Neural crest cell (in vitro differentiated cells): ENCODE data around the gene TBC1D4. TPM values are rescaled to one million over a fixed set of nuclear protein-coding genes. Genes with fewer than 3 reads are reported as not detected.

Experiments used
- DNase-seq: peaks from one replicate; pipeline ENCODE4 v3.0.0; 2021; ENCODE audit warnings: low read depth, mixed read lengths, low spot score
- H3K27ac Mint-ChIP-seq: one replicate; pipeline ENCODE4 v1.8.0; 2021; ENCODE audit warnings: mild to moderate bottlenecking, mixed read lengths; ENCODE audit not compliant: unreplicated experiment
- H3K27me3 Mint-ChIP-seq: 2 replicates; pipeline ENCODE4 v1.8.0; 2021; ENCODE audit warnings: low read depth, mild to moderate bottlenecking, mixed read lengths
- H3K36me3 Mint-ChIP-seq: 2 replicates; pipeline ENCODE4 v1.8.0; 2021; ENCODE audit warnings: low read depth, mild to moderate bottlenecking, mixed read lengths
- H3K4me1 Mint-ChIP-seq: 2 replicates; pipeline ENCODE4 v1.8.0; 2021; ENCODE audit warnings: mixed read lengths
- H3K4me3 Mint-ChIP-seq: one replicate; pipeline ENCODE4 v1.8.0; 2021; ENCODE audit warnings: mild to moderate bottlenecking, mixed read lengths
- H3K9me3 Mint-ChIP-seq: 2 replicates; pipeline ENCODE4 v1.8.0; 2021; ENCODE audit warnings: mixed read lengths
- CTCF ChIP-seq: fragments of 200-600 bp; sonication (generic); conservative IDR thresholded peaks from 2 replicates; pipeline ENCODE4 v1.5.0; 2021; ENCODE audit warnings: antibody characterized with exemption, mild to moderate bottlenecking
- total RNA-seq: library from RNA; stranded (reverse); gene quantifications from 2 replicates; pipeline ENCODE4 v1.2.1, GENCODE V29; 2021

The TBC1D4 gene
- total RNA-seq, 1 donor from 2014 or later: 13.4 TPM

DNA sequence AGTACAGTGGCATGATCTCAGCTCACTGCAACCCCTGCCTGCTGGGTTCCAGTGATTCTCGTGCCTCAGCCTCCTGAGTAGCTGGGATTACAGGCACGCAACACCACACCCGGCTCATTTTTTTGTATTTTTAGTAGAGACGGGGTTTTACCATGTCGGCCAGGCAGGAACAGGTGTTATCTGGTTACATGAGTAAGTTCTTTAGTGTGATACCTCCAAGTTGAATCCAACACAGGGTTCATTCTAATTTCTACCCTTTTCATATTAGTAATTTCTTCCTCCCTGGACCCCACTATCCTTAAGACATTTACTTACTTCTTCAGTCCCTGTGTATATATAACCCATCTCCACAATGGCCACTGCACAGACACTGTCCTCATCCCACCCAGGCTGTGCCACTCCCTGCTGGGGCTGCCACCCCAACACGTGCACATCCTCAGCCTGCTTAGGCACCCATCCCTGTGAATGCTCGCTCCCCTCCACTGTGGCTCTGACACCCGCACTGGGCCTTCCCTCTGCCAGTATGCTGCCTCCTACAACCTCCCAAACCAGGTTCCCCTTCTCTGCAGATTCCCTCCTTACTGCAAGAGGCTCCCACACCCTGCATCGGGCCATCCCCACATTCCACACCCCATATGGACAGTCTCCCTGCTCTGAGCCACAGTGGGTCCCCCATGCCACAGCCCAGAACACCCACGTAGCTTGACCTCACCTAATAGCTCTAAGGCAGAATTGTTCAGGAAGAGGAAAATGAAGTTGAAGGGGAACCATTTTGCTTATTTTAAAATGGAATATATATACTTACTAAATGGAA lies 147.1 kb downstream of the TBC1D4 start:
- no peak overlapping the region for H3K4me3 Mint-ChIP-seq
- H3K27ac Mint-ChIP-seq: no peak overlapping the region
- no peak for TF ChIP-seq CTCF
- no peaks in the 10 kb centered on the region for H3K27me3 Mint-ChIP-seq
- H3K36me3 Mint-ChIP-seq: peaks cover 3% of the 10 kb centered on the region
- peaks cover 7% of the 10 kb centered on the region for H3K4me1 Mint-ChIP-seq
- no peaks in the 10 kb centered on the region for H3K9me3 Mint-ChIP-seq
- no peak for DNase-seq

DNA sequence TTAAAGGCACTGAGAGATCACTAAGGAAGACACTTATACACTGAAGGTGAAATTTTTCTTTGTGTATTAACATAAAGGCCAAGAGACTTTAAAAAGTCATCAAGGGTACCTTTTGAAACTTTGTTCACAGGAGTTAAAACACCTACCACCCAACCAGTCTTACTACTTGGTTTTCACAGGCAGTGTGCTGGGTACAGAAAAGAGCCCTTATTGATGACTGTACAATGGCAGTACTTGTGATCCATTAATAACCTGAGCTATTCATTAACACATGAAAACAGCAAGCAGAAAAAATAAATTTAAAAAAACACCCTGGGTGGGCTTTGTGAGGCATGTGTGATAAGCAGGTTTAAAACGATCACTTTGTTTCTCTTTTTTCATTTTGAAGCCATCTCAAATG lies 148.9 kb downstream of the TBC1D4 start:
- H3K4me1 Mint-ChIP-seq: peaks cover 11% of the 10 kb centered on the region
- no peak for TF ChIP-seq CTCF
- no peaks in the 10 kb centered on the region for H3K27me3 Mint-ChIP-seq
- no peaks in the 10 kb centered on the region for H3K9me3 Mint-ChIP-seq
- peaks cover 3% of the 10 kb centered on the region for H3K36me3 Mint-ChIP-seq
- H3K27ac Mint-ChIP-seq: no peak overlapping the region
- DNase-seq: no peak
- H3K4me3 Mint-ChIP-seq: no peak overlapping the region

DNA sequence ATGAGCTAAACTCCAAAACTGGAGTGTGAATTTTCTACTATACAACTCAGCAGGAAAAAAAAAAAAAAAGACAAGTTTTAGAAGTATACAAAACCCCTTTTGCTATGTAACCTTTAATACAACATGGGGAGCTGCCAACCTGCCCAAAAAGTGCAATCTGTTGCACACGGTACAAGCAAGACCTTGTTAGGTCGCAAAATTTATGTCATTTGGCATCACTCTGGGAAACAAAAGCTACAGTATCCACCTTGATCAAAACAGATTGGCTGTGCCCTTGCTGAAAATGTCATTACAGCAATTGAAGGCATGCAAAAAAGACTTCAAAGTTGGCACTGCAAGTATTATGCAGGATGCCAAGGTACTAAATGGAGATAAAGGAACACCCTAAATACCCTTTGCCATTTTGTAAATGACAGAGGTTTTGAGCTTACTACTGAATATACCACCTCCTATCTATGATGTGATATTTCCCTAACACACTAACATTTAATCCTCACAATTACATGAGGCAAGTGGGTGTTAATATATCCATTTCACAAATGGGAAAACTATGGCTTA lies 150.1 kb downstream of the TBC1D4 start:
- no peak for TF ChIP-seq CTCF
- H3K27me3 Mint-ChIP-seq: no peaks in the 10 kb centered on the region
- H3K4me1 Mint-ChIP-seq: peaks cover 11% of the 10 kb centered on the region
- peaks cover 3% of the 10 kb centered on the region for H3K36me3 Mint-ChIP-seq
- no peak for DNase-seq
- no peak overlapping the region for H3K4me3 Mint-ChIP-seq
- no peaks in the 10 kb centered on the region for H3K9me3 Mint-ChIP-seq
- H3K27ac Mint-ChIP-seq: no peak overlapping the region

- no peak for TF ChIP-seq CTCF
- no peak for DNase-seq
- Mint-ChIP-seq H3K4me3 (no peak overlapping the region), H3K27me3 (no peaks in the 10 kb centered on the region), H3K4me1 (peaks cover 11% of the 10 kb centered on the region), H3K9me3 (no peaks in the 10 kb centered on the region), H3K27ac (no peak overlapping the region), H3K36me3 (peaks cover 3% of the 10 kb centered on the region)
Measured at GRCh38 chr13:75330770-75331169, 151.2 kb downstream of the TBC1D4 start.

DNA sequence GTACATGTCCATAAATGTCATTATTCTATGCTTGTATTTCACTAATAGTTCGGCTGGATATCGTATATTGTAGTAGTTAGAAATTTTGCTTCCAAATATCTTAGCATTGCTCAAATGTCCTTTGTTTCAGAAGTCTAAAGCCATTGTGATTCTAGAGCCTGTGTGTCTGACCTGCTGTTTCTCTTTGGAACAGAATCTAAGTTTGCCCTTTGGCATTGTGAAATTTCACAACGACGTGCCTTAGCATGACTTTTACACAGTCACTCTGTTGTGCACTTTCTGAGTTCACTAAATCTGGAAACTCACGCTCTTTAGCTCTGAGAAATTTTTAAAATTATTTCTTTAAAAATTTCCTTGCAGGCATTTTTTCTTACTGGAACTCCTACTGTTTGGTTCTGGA lies 152.2 kb downstream of the TBC1D4 start:
- no peaks in the 10 kb centered on the region for H3K36me3 Mint-ChIP-seq
- peaks cover 11% of the 10 kb centered on the region for H3K4me1 Mint-ChIP-seq
- no peak overlapping the region for H3K4me3 Mint-ChIP-seq
- no peak for DNase-seq
- no peak for TF ChIP-seq CTCF
- H3K27me3 Mint-ChIP-seq: no peaks in the 10 kb centered on the region
- H3K9me3 Mint-ChIP-seq: no peaks in the 10 kb centered on the region
- no peak overlapping the region for H3K27ac Mint-ChIP-seq
